Measurements from ENCODE around the gene EPOP.
"Not testable (repeated sequence)": the region's sequence is repeated elsewhere in the genome, so short reads cannot be mapped to it uniquely, and the experiment has no call there.

The EPOP gene

DNA sequence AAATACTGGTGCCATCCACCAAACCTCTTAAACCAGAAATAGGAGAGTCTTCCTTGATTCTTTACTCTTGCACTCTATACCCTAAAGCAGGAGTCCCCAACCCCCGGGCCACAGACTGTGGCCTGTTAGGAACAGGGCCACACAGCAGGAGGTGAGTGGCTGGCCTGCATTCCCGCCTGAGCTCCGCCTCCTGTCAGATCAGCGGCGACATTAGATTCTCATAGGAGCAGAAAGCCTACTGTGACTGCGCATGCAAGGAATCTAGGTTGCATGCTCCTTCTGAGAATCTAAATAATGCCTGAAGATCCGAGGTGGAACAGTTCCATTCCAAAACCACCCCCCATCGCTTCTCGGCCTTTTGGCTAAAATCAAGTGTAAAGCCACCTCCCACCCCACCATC is 38.7 kb downstream of the EPOP start:
- no peak for DNase-seq

DNA sequence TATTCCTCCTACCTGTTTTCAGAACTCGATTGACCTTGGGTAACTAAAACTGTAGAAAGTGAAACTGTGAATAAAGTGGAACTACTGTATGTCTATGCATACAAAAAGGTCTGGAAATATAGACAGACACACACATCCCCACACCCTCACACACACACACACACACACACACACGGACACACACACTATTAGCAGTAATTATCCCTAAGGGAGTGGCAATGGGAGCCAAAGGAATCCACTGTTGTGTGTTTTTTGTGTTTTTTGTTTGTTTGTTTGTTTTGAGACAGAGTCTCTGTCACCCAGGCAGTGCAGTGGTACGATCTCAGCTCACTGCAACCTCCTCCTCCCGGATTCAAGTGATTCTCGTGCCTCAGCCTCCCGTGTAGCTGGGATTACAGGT is 42.4 kb downstream of the EPOP start:
- no peak for DNase-seq

DNA sequence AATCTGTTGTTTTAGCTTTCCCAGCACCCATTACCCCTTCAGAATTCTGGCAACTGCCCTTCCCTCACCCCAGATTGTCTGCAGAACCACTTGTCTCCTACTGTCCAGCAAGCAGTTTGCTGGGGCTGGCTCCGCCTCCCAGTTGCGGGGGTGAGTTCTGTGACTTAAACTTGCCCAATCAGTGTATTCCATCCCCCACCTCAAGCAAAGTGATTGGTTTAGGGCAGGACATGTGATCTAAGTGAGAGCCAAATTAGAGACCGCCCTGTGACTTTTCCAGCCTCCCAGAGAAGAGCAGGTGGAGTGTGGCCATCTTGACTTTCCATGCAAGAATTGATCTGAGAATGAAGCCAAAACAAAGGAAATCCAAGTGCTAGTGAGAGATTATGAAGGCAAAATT is 46.3 kb downstream of the EPOP start:
- peak in 1 of 2 experiments; percentile 48 for DNase-seq

DNA sequence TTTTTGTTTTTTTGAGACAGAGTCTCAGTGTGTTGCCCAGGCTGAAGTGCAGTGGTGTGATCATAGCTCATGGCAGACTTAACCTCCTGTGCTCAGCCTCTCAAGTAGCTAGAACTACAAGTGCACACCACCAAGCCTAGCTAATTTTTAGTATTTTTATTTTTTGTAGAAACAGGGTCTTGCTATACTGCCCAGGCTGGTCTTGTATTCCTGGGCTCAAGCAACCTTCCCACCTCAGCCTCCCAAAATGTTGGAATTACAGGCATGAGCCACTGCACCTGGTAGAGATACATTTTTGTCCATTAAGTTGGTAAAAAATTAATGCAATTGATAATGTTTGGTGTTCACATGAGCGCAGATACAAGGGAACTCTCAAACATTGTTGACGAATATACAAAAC is 46.8 kb downstream of the EPOP start:
- DNase-seq, result no peak

DNA sequence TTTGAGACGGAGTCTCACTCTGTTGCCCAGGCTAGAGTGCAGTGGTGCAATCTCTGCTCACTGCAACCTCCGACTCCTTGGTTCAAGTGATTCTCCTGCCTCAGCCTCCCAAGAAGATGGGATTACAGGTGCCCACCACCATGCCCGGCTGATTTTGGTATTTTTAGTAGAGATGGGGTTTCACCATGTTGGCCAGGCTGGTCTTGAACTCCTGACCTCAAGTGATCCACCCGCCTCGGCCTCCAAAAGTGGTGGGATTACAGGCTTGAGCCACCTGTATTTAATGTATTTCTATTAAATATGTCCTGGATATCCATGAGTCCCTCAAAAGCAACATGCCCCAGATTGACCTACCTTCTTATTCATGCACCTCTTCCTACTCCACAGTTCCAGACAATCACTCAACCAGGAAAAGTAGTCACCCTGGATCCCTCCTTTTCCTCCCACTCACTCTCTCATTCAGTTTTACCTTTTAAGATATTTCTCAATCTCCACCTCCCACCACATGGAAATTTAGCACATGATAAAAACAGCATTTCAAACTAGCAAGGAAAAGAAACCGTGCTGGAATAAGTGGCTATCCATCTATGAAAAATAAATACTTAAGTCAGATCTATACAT is 48.0 kb downstream of the EPOP start:
- DNase-seq, result not testable (repeated sequence)

DNA sequence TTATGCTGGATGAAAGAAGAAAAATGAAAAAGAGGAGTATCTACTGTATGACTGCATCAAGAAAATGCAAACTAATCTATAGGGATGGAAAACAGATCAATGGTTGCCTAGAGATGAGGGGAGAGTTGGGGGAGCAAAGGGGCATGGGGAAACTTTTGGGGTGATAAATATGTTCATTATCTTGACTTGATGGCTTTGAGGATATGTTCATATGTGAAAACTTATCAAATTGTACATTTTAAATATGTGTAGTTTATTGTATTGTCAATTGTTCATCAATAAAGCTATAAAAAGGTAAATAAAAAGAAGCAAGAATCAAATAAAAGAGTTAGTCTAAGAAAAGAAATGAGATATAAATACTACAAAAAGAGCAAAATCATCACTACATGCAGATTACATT is 49.3 kb downstream of the EPOP start:
- DNase-seq, result no peak

DNA sequence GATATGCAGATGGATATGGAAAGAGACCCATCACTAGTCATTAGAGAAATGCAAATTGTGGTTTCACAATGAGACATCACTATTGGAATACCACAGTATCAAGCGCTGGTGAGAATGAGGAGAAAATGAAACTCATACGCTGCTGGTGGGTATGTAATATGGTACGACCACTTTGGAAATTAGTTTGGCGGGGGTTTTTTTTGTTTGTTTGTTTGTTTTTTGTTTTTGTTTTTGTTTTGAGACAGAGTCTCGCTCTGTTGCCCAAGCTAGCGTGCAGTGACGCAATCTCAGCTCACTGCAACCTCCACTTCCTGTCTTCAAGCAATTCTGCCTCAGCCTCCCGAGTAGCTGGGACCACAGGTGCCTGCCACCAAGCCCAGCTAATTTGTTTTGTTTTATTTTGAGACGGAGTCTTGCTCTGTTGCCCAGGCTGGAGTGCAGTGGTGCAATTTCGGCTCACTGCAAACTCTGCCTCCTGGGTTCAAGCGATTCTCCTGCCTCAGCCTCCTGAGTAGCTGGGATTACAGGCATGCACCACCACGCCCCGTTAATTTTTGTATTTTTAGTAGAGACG is 49.9 kb downstream of the EPOP start:
- not testable (repeated sequence) for DNase-seq

Measured in NCI-H446 (cell line).